ENCODE measurements around the gene ZC2HC1C.

DNA sequence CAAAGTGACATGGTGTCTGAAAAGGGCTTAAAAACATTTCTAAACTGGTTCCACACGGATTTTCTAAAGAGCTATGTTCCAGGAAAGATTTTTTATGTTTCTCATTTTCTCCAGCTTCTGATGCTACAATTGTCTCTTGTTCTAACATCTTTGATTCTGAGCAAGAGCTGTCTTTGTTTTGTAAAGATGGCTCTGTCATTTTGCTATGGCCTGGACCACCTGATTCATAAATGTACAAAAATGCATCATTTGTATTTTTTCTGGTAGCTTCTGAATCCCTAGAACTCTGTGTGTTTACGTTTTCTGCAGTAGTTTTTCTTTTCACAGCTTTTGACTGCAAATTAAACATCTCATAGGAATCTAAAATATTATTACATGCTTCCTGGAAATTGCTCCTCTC, 21.3 kb upstream of the ZC2HC1C start:
- TF ChIP-seq, protein P1, sequence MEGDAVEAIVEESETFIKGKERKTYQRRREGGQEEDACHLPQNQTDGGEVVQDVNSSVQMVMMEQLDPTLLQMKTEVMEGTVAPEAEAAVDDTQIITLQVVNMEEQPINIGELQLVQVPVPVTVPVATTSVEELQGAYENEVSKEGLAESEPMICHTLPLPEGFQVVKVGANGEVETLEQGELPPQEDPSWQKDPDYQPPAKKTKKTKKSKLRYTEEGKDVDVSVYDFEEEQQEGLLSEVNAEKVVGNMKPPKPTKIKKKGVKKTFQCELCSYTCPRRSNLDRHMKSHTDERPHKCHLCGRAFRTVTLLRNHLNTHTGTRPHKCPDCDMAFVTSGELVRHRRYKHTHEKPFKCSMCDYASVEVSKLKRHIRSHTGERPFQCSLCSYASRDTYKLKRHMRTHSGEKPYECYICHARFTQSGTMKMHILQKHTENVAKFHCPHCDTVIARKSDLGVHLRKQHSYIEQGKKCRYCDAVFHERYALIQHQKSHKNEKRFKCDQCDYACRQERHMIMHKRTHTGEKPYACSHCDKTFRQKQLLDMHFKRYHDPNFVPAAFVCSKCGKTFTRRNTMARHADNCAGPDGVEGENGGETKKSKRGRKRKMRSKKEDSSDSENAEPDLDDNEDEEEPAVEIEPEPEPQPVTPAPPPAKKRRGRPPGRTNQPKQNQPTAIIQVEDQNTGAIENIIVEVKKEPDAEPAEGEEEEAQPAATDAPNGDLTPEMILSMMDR (IDR thresholded peaks at IDR 0.05; ENCODE audit: low read depth, low read length, poor library complexity, severe bottlenecking): no peak
- no peak for TF ChIP-seq EZH2phosphoT487 (IDR thresholded peaks at IDR 0.05; ENCODE audit: borderline replicate concordance, low read length)
